Body of pancreas (tissue), 4 donors: ENCODE measurements around the gene RAN. TPM values are rescaled to one million over a fixed set of nuclear protein-coding genes. Genes with fewer than 3 reads are reported as not detected.

Experiments used
- ATAC-seq: fragments of 150-250 bp; one replicate; pipeline ENCODE4 v1.9.1; 2016
- DNase-seq, 4 donors: peaks; one replicate each; pipeline ENCODE4 v3.0.0-alpha.2; 2019
- H3K27ac ChIP-seq, 4 donors: fragments of 200-600 bp; sonication (generic); 1 replicate in 3 of 4; 2 replicates in 1 of 4; pipeline versions ENCODE4 v1.5.1 to v1.6.1; 2016 to 2019; ENCODE audit warnings: mild to moderate bottlenecking in 1 of 4, mixed read lengths in 1 of 4, moderate library complexity in 1 of 4
- H3K27me3 ChIP-seq, 2 donors: fragments of 200-600 bp; sonication (generic); one replicate each; pipeline ENCODE4 v1.6.0; 2016; ENCODE audit warnings: mild to moderate bottlenecking in 1 of 2
- H3K36me3 ChIP-seq, 2 donors: fragments of 200-600 bp; sonication (generic); replicated peaks in 1 of 2; 2 replicates each; pipeline ENCODE4 v1.5.1; 2016; ENCODE audit warnings: low read depth in 2 of 2; ENCODE audit not compliant: insufficient read depth in 1 of 2
- H3K4me1 ChIP-seq: fragments of 200-600 bp; sonication (generic); one replicate; pipeline ENCODE4 v1.6.0; 2016
- H3K4me3 ChIP-seq, 2 donors: fragments of 200-600 bp; sonication (generic); 1 replicate in 1 of 2; 2 replicates in 1 of 2; pipeline ENCODE4 v1.5.1; 2016 to 2019
- H3K9me3 ChIP-seq, 3 donors: fragments of 200-600 bp; sonication (generic); 1 replicate in 2 of 3; 2 replicates in 1 of 3; pipeline ENCODE4 v1.5.1; 2016
- POLR2A ChIP-seq, 3 donors: fragments of 450-650 bp; IDR thresholded peaks; one replicate each; pipeline ENCODE4 v1.6.1; 2016; ENCODE audit warnings: antibody characterized with exemption in 3 of 3, mild to moderate bottlenecking in 2 of 3
- WGBS, 2 donors: methylation state at CpG; one replicate each; pipeline ENCODE4 v1.1.5; 2017; 5-methylcytosine and 5-hydroxymethylcytosine counted together
- intact Hi-C: fragments of 100-400 bp; cut with DNase I; formaldehyde crosslinking; loops from one replicate; pipeline ENCODE4 v1.15.1; 2023
- total RNA-seq, 2 donors: library from RNA; depleted of rRNA; stranded (reverse); fragments of >200 nt; gene quantifications; one replicate each; pipeline ENCODE4 v1.1.0, GENCODE V29; 2016
- TF ChIP-seq, protein P1 (sequence below), 7 experiments: fragments of 450-650 bp in 4 of 7; fragments of 200-600 bp in 3 of 7; sonication (generic) in 3 of 7; IDR thresholded peaks; one replicate each; pipeline ENCODE4 v1.5.1; 2016 to 2019; ENCODE audit warnings: antibody characterized with exemption in 7 of 7

RAN gene
- total RNA-seq, 2 donors from 2014 or later: 79.1 to 115 TPM

DNA sequence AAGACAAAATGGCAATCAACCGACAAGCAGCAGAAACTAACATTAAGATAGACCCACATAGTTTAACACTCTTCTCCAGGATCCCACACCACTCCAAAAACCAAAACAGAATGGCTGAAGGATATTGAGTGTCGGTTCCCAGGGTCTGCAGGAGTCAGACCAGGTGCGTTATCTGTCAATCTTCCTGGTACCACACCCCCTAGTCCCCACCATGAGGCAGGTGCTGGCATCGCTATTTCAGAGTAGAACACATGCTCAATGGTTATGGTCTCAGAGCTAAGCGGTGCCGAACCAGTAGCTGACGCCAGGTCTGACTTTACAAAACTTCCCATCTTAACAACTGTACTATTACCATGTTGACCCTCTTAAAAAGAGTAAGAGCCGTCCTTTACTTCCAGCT lies 43.0 kb upstream of the RAN start:
- TF ChIP-seq, protein P1, sequence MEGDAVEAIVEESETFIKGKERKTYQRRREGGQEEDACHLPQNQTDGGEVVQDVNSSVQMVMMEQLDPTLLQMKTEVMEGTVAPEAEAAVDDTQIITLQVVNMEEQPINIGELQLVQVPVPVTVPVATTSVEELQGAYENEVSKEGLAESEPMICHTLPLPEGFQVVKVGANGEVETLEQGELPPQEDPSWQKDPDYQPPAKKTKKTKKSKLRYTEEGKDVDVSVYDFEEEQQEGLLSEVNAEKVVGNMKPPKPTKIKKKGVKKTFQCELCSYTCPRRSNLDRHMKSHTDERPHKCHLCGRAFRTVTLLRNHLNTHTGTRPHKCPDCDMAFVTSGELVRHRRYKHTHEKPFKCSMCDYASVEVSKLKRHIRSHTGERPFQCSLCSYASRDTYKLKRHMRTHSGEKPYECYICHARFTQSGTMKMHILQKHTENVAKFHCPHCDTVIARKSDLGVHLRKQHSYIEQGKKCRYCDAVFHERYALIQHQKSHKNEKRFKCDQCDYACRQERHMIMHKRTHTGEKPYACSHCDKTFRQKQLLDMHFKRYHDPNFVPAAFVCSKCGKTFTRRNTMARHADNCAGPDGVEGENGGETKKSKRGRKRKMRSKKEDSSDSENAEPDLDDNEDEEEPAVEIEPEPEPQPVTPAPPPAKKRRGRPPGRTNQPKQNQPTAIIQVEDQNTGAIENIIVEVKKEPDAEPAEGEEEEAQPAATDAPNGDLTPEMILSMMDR (IDR thresholded peaks at IDR 0.05): no peak
- no peak for TF ChIP-seq POLR2A (IDR thresholded peaks at IDR 0.05)
- Histone ChIP-seq H3K27me3 (no peaks in the 10 kb centered on the region), H3K27ac (peak overlapping the region in 1 of 4 donors; percentile 13)

DNA sequence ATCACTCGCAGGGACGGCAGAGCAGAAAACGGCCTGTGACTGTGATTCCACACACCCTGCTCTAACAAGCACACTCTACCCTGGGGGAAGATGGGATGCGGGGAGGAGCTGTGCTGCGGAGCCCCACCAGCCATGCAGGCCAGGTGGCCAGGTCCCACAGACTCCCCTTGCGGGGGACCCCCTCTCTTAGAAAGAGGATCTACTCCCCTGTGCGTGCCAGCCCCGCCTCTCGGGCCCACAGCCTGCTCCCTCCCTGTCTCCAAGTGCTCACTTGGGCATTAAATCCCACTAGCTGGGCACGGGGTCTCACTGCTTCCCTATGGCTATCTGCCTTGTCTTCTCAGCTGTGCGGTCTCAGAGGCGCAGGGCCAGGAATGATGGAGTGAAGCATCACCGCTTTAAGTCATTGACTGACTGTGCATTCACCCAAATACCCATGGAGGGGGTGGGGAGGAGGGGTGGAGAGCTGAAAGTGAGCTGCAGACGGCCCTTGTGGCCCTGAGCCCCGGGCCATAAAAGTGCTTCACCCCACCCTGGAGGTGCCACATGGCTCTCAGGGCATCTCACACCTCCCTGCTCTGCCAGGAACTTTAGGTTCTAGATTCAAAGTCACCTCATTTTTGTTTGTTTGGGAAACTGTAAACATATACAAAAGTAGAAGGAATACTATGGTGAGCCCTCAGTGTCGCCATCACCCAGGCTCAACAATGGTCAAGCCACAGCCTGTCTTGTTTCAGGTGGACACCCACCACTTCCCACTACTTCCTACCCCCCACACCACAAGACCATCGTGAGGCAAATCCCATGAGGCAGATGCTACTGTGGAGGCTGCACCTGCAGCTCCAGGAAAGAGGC lies 42.2 kb upstream of the RAN start:
- ATAC-seq (no peak), DNase-seq (no peak)
- WGBS, 2 donors: 88% methylated on average over 8 to 17 of the region's 17 CpGs
- Histone ChIP-seq H3K36me3 (no peaks in the 10 kb centered on the region), H3K4me3 (no peak overlapping the region), H3K27me3 (no peaks in the 10 kb centered on the region), H3K9me3 (no peaks in the 10 kb centered on the region), H3K27ac (peak overlapping the region in 2 of 4 donors; percentile 58 to 75), H3K4me1 (peaks cover 12% of the 10 kb centered on the region)
- no peak for TF ChIP-seq POLR2A (IDR thresholded peaks at IDR 0.05)
- TF ChIP-seq, protein P1 (IDR thresholded peaks at IDR 0.05): no peak
- intact Hi-C loops: loop anchor here (10.0 kb wide), 1 partner anchor 45 kb away; the partner anchor contains the start of gene RAN

More for the DNA sequence above, 43.0 kb upstream of the RAN start:
- Histone ChIP-seq H3K36me3 (no peaks in the 10 kb centered on the region), H3K4me1 (peaks cover 12% of the 10 kb centered on the region), H3K4me3 (no peak overlapping the region), H3K9me3 (no peaks in the 10 kb centered on the region)
- DNase-seq: no peak
- ATAC-seq: no peak
- 91% methylated on average over 8 of the region's 8 CpGs for WGBS, 2 donors
- intact Hi-C loops: loop anchor here (10.0 kb wide), 1 partner anchor 46 kb away; the partner anchor contains the start of gene RAN

DNA sequence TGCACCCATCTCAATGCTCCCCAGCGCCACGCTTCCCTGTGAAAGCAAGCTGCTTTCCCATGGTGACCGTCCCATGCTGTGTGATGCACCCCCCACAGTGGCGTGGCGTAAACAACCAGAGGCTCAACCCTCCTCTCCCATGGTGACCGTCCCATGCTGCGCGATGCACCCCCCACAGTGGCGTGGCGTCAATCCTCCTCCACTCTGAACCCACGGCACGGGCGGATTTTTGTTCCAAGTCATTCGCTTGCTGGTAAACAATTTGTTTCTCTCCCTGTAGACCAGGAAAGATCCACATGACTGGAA lies 41.7 kb upstream of the RAN start:
- H3K27ac ChIP-seq: peak overlapping the region in 3 of 4 donors; percentile 18 to 75 (median 58)
- TF ChIP-seq POLR2A (IDR thresholded peaks at IDR 0.05): peak in 1 of 3 donors; percentile 10
- TF ChIP-seq, protein P1 (IDR thresholded peaks at IDR 0.05): no peak
- WGBS, 2 donors: 67 to 76% methylated on average over 12 to 14 of the region's 14 CpGs

DNA sequence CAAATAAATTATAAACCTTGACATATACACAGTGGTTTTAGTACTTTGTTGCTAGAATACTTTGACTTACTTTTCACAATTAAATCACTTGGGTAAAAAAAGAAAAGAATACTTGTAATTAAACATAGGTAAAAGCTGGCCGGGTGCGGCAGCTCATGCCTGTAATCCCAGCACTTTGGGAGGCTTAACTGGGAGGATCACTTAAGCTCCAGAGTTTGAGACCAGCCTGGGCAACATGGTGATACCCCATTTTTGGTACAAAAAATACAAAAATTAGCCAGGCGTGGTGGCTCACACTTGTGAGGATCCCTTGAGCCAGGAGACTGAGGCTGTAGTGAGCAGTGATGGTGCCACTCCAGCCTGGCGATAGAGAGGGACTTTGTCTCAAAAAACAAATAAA lies 40.6 kb upstream of the RAN start:
- WGBS, 2 donors: 74 to 79% methylated on average over 4 of the region's 4 CpGs
- H3K27ac ChIP-seq: peak overlapping the region in 3 of 4 donors; percentile 18 to 75 (median 19)
- no peaks in the 10 kb centered on the region for H3K9me3 ChIP-seq
- ATAC-seq: no peak
- DNase-seq: no peak
- H3K4me1 ChIP-seq: peaks cover 12% of the 10 kb centered on the region
- H3K36me3 ChIP-seq: no peaks in the 10 kb centered on the region
- TF ChIP-seq, protein P1 (IDR thresholded peaks at IDR 0.05): no peak
- TF ChIP-seq POLR2A (IDR thresholded peaks at IDR 0.05): no peak
- no peak overlapping the region for H3K4me3 ChIP-seq
- H3K27me3 ChIP-seq: no peaks in the 10 kb centered on the region
- intact Hi-C loops: no loop called here

More for the DNA sequence above, 41.7 kb upstream of the RAN start:
- H3K36me3 ChIP-seq: no peaks in the 10 kb centered on the region
- DNase-seq: peak in 2 of 4 donors; percentile 27 to 47
- H3K27me3 ChIP-seq: no peaks in the 10 kb centered on the region
- H3K9me3 ChIP-seq: no peaks in the 10 kb centered on the region
- ATAC-seq: no peak
- no peak overlapping the region for H3K4me3 ChIP-seq
- H3K4me1 ChIP-seq: peaks cover 12% of the 10 kb centered on the region
- intact Hi-C loops: no loop called here
